Measurements from ENCODE around the gene SRGAP3.

DNA sequence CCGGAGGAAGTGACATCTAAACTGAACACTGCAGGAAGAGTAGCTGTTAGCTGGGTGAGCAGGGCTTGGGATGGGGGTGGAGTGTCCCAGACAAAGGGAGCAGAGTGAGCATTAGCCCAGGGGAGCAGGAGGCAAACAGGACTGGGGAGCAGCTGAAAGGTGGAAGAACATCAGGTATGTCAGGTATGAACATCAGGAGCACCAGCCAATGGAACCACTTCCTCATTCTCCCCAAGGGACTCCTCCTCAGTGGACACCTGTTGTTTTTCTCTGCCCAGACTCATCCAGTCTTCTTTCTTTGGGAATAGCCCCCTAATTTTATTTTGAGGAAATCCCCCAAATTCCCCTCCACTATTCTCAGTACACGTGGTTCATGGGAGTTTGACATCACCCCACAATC, 178.5 kb downstream of the SRGAP3 start:
- TF ChIP-seq, protein P1, sequence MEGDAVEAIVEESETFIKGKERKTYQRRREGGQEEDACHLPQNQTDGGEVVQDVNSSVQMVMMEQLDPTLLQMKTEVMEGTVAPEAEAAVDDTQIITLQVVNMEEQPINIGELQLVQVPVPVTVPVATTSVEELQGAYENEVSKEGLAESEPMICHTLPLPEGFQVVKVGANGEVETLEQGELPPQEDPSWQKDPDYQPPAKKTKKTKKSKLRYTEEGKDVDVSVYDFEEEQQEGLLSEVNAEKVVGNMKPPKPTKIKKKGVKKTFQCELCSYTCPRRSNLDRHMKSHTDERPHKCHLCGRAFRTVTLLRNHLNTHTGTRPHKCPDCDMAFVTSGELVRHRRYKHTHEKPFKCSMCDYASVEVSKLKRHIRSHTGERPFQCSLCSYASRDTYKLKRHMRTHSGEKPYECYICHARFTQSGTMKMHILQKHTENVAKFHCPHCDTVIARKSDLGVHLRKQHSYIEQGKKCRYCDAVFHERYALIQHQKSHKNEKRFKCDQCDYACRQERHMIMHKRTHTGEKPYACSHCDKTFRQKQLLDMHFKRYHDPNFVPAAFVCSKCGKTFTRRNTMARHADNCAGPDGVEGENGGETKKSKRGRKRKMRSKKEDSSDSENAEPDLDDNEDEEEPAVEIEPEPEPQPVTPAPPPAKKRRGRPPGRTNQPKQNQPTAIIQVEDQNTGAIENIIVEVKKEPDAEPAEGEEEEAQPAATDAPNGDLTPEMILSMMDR (IDR thresholded peaks at IDR 0.05) = no peak
- no peak for TF ChIP-seq POLR2A (IDR thresholded peaks at IDR 0.05)
